ENCODE measurements around the gene ANKRD11.
"Not testable (repeated sequence)": the region's sequence is repeated elsewhere in the genome, so short reads cannot be mapped to it uniquely, and the experiment has no call there.

Gene ANKRD11

DNA sequence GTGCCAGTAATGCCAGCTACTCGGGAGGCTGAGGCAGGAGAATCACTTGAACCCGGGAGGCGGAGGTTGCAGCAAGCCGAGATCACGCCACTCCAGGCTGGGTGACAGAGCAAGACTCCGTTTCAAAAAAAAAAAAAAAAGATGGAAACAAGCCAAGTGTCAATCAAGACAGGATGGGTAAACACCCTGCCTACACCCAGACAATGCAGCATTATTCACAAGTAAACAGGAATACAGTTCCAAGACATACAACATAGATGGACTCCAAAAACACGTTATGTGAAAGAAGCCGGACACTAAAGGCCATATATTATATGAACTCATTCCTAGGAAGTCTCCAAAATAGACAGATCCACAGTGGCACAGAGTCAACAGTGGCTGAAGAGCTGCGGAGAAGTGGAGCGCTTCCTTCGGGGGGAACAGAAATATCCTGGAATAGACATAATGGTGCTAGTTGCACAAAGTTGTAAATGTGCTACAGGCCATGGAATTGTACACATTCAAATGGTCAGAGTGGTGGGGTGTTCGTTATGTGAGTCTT is 33.9 kb downstream of the ANKRD11 start:
- no peaks in the 10 kb centered on the region for H3K27me3 ChIP-seq (ENCODE audit: control insufficient read depth, low read length)
- H3K4me3 ChIP-seq (ENCODE audit: low read length), result no peak overlapping the region
- H3K4me2 ChIP-seq (ENCODE audit: low read length), result no peak overlapping the region
- peaks cover 9% of the 10 kb centered on the region; the same call in 1 of the 2 replicates for H3K36me3 ChIP-seq (ENCODE audit: control insufficient read depth, low read length)
- peaks cover 99% of the 10 kb centered on the region for H3K79me2 ChIP-seq (ENCODE audit: control insufficient read depth, low read length)
- no peak overlapping the region for H3K27ac ChIP-seq (ENCODE audit: low read depth, low read length)
- no peaks in the 10 kb centered on the region for H3K9me3 ChIP-seq (ENCODE audit: control insufficient read depth, insufficient read depth, low read length)
- peaks cover 70% of the 10 kb centered on the region for H4K20me1 ChIP-seq (ENCODE audit: control insufficient read depth, insufficient read depth, low read depth, low read length)
- TF ChIP-seq EZH2phosphoT487 (IDR thresholded peaks at IDR 0.05; ENCODE audit: borderline replicate concordance, low read length), result no peak
- TF ChIP-seq CTCF (IDR thresholded peaks at IDR 0.05; ENCODE audit: low read depth, low read length, poor library complexity, severe bottlenecking), result no peak
- peaks cover 7% of the 10 kb centered on the region; the same call in 1 of the 2 replicates for H3F3A ChIP-seq (ENCODE audit: control insufficient read depth, insufficient read depth)
- peaks cover 21% of the 10 kb centered on the region for H3K4me1 ChIP-seq (ENCODE audit: control insufficient read depth, low read length)
- no peaks in the 10 kb centered on the region for H3K9me2 ChIP-seq (replicated peaks; ENCODE audit: control insufficient read depth, low read length)

DNA sequence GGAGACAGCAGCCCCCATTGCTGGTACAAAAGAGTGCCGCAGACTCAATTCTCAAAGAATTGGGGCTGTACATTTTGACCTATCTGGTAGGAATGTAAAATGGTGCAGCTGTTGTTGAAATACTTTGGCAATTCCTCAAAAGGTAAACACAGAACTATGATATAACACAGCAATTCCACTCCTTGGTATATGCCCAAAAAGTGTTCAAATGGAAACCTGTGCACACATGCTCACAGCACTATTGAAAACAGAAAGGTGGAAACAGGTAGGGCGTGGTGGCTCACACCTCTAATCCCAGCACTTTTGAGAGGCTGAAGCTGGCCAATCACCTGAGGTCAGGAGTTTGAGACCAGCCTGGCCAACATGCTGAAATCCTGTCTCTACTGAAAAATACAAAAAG is 34.7 kb downstream of the ANKRD11 start:
- H3K9me3 ChIP-seq (ENCODE audit: control insufficient read depth, insufficient read depth, low read length), result no peaks in the 10 kb centered on the region
- H3F3A ChIP-seq (ENCODE audit: control insufficient read depth, insufficient read depth), result peaks cover 7% of the 10 kb centered on the region; the same call in 1 of the 2 replicates
- TF ChIP-seq CTCF (IDR thresholded peaks at IDR 0.05; ENCODE audit: low read depth, low read length, poor library complexity, severe bottlenecking) (no peak), EZH2phosphoT487 (IDR thresholded peaks at IDR 0.05; ENCODE audit: borderline replicate concordance, low read length) (no peak)
- peaks cover 99% of the 10 kb centered on the region for H3K79me2 ChIP-seq (ENCODE audit: control insufficient read depth, low read length)
- peaks cover 21% of the 10 kb centered on the region for H3K4me1 ChIP-seq (ENCODE audit: control insufficient read depth, low read length)
- H3K27ac ChIP-seq (ENCODE audit: low read depth, low read length), result no peak overlapping the region
- H3K4me2 ChIP-seq (ENCODE audit: low read length), result no peak overlapping the region
- H3K36me3 ChIP-seq (ENCODE audit: control insufficient read depth, low read length), result peaks cover 9% of the 10 kb centered on the region; the same call in 1 of the 2 replicates
- no peaks in the 10 kb centered on the region for H3K9me2 ChIP-seq (replicated peaks; ENCODE audit: control insufficient read depth, low read length)
- no peak overlapping the region for H3K4me3 ChIP-seq (ENCODE audit: low read length)
- no peaks in the 10 kb centered on the region for H3K27me3 ChIP-seq (ENCODE audit: control insufficient read depth, low read length)
- peaks cover 77% of the 10 kb centered on the region for H4K20me1 ChIP-seq (ENCODE audit: control insufficient read depth, insufficient read depth, low read depth, low read length)

DNA sequence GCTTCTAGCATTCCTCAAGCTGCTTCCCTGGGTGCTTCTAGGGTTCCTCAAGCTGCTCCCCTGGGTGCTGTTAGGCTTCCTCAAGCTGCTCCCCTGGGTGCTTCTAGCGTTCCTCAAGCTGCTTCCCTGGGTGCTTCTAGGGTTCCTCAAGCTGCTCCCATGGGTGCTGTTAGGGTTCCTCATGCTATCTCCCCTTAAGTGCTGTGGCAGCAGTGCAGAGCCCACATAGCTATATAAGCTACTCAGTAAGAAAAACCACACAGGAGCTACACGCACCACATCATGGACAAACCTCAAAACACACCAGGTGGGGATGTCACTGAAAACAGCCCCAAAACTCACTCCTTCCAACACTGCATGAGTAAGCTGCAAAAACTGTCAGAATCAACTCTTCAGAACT is 35.2 kb downstream of the ANKRD11 start:
- TF ChIP-seq CTCF (IDR thresholded peaks at IDR 0.05; ENCODE audit: low read depth, low read length, poor library complexity, severe bottlenecking) (no peak), EZH2phosphoT487 (IDR thresholded peaks at IDR 0.05; ENCODE audit: borderline replicate concordance, low read length) (no peak)
- Histone ChIP-seq H3K79me2 (ENCODE audit: control insufficient read depth, low read length) (peaks cover 99% of the 10 kb centered on the region), H3K4me2 (ENCODE audit: low read length) (no peak overlapping the region), H3K9me2 (replicated peaks; ENCODE audit: control insufficient read depth, low read length) (no peaks in the 10 kb centered on the region), H4K20me1 (ENCODE audit: control insufficient read depth, insufficient read depth, low read depth, low read length) (peaks cover 79% of the 10 kb centered on the region), H3K4me3 (ENCODE audit: low read length) (no peak overlapping the region), H3K36me3 (ENCODE audit: control insufficient read depth, low read length) (peaks cover 9% of the 10 kb centered on the region; the same call in 1 of the 2 replicates), H3K4me1 (ENCODE audit: control insufficient read depth, low read length) (peaks cover 21% of the 10 kb centered on the region), H3K9me3 (ENCODE audit: control insufficient read depth, insufficient read depth, low read length) (no peaks in the 10 kb centered on the region), H3F3A (ENCODE audit: control insufficient read depth, insufficient read depth) (peaks cover 7% of the 10 kb centered on the region; the same call in 1 of the 2 replicates), H3K27ac (ENCODE audit: low read depth, low read length) (no peak overlapping the region), H3K27me3 (ENCODE audit: control insufficient read depth, low read length) (no peaks in the 10 kb centered on the region)

GRCh38 chr16:89454378-89455125 is 35.8 kb downstream of the ANKRD11 start:
- H3K4me3 ChIP-seq (ENCODE audit: low read length); H3F3A ChIP-seq (ENCODE audit: control insufficient read depth, insufficient read depth); H3K36me3 ChIP-seq (ENCODE audit: control insufficient read depth, low read length); H3K27me3 ChIP-seq (ENCODE audit: control insufficient read depth, low read length); H3K4me2 ChIP-seq (ENCODE audit: low read length); H3K9me3 ChIP-seq (ENCODE audit: control insufficient read depth, insufficient read depth, low read length); H3K9me2 ChIP-seq (replicated peaks; ENCODE audit: control insufficient read depth, low read length); H3K27ac ChIP-seq (ENCODE audit: low read depth, low read length): not testable (repeated sequence)
- Histone ChIP-seq H3K79me2 (ENCODE audit: control insufficient read depth, low read length) (peaks cover 99% of the 10 kb centered on the region), H4K20me1 (ENCODE audit: control insufficient read depth, insufficient read depth, low read depth, low read length) (peaks cover 81% of the 10 kb centered on the region), H3K4me1 (ENCODE audit: control insufficient read depth, low read length) (peaks cover 21% of the 10 kb centered on the region)

All from DOHH2 (cell line).